Measurements from ENCODE around the gene GRID2. TPM values are rescaled to one million over a fixed set of nuclear protein-coding genes. Genes with fewer than 3 reads are reported as not detected.

GRID2 gene
- total RNA-seq, 1 experiment from 2014 or later, result not detected

DNA sequence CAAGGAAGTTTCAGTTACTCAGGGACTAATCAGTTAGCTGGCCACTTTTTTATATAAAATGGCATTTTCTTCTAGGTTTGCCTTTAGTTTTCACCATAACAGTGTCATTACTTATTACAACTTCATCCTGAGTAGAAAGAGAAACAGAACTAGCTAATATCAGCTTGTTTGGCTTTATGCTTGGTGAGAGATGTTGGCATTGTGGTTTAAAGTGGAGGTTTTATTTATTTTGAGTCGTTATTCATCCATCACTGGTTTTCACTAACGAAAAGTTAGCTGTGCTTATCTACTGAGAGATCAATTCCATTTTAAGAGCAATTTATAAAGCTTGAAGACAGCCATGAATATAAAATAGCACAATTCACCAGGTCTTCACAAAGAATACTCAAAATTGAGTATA is 714.5 kb downstream of the GRID2 start:
- ChIA-PET POLR2A (interaction anchor here (0.6 kb wide), 1 partner anchor 16 kb away, joined by 3 read pairs; no protein-coding TSS in a partner anchor), CTCF (interaction anchor here (0.6 to 1.2 kb wide), 2 partner anchors 13 to 1979 kb away, joined by 4 read pairs; no protein-coding TSS in a partner anchor)
- H3K4me3 Mint-ChIP-seq (ENCODE audit: unreplicated experiment), result no peak overlapping the region
- no peaks in the 10 kb centered on the region for H3K27me3 Mint-ChIP-seq (ENCODE audit: insufficient read depth, unreplicated experiment)
- no peaks in the 10 kb centered on the region for H3K9me3 Mint-ChIP-seq (ENCODE audit: unreplicated experiment)
- TF ChIP-seq, protein P1, sequence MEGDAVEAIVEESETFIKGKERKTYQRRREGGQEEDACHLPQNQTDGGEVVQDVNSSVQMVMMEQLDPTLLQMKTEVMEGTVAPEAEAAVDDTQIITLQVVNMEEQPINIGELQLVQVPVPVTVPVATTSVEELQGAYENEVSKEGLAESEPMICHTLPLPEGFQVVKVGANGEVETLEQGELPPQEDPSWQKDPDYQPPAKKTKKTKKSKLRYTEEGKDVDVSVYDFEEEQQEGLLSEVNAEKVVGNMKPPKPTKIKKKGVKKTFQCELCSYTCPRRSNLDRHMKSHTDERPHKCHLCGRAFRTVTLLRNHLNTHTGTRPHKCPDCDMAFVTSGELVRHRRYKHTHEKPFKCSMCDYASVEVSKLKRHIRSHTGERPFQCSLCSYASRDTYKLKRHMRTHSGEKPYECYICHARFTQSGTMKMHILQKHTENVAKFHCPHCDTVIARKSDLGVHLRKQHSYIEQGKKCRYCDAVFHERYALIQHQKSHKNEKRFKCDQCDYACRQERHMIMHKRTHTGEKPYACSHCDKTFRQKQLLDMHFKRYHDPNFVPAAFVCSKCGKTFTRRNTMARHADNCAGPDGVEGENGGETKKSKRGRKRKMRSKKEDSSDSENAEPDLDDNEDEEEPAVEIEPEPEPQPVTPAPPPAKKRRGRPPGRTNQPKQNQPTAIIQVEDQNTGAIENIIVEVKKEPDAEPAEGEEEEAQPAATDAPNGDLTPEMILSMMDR (IDR thresholded peaks at IDR 0.05; ENCODE audit: unreplicated experiment), result no peak
- no peak for DNase-seq (ENCODE audit: unreplicated experiment)
- intact Hi-C loops (cut with micrococcal nuclease), result no loop called here
- no peaks in the 10 kb centered on the region for H3K36me3 Mint-ChIP-seq (ENCODE audit: insufficient read depth, unreplicated experiment)
- H3K4me1 Mint-ChIP-seq (ENCODE audit: insufficient read depth, unreplicated experiment), result no peaks in the 10 kb centered on the region
- H3K27ac Mint-ChIP-seq (ENCODE audit: low read depth, unreplicated experiment), result no peak overlapping the region
- no TSS peak for BruUV-seq (replicated peaks)

DNA sequence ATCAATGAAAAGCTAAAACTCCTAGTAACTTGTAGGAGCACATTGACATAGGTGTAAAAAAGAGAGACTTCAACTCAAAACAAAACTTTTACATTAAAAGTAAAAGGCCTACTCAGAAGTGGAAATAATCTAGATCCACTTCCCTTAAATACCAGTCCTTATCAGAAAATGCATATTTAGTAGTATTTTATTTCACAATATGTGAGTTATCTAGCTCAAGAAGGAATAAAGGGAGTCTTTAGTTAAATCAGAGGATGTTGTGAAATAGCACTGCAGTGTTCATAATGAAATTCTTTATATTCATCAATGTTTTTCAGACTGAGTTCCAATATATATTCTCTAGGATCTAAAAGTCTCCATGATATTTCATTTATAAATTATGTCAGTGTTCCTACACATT is 715.0 kb downstream of the GRID2 start:
- no TSS peak for BruUV-seq (replicated peaks)

DNA sequence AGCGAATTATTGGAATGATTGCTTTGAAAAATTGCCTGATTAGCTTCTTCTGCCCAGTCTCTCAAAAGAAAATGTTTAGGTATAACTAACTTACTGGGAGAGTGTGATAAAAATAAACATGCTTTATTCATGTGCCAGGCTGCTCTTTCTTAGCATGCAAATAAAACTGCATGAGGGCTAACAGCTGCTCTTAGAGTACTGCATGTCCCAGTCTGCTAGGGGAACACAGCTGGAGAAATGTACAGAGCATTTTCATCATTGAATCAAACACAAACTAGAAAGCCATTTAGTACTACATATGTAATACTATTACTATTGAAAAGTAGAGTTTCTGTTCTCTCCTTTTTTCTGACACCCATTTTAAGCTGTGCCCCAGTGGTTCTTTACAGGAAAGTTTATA is 726.0 kb downstream of the GRID2 start:
- no peaks in the 10 kb centered on the region for H3K27me3 Mint-ChIP-seq (ENCODE audit: insufficient read depth, unreplicated experiment)
- no peak for DNase-seq (ENCODE audit: unreplicated experiment)
- no peak overlapping the region for H3K4me3 Mint-ChIP-seq (ENCODE audit: unreplicated experiment)
- BruUV-seq (replicated peaks), result no TSS peak
- H3K36me3 Mint-ChIP-seq (ENCODE audit: insufficient read depth, unreplicated experiment), result no peaks in the 10 kb centered on the region
- H3K9me3 Mint-ChIP-seq (ENCODE audit: unreplicated experiment), result peaks cover 22% of the 10 kb centered on the region
- TF ChIP-seq, protein P1 (IDR thresholded peaks at IDR 0.05; ENCODE audit: unreplicated experiment), result no peak
- ChIA-PET CTCF (no interaction called here), POLR2A (interaction anchor here (0.6 to 0.8 kb wide), 3 partner anchors 27 to 627 kb away, joined by 3 to 4 read pairs (median 4); no protein-coding TSS in a partner anchor)
- H3K27ac Mint-ChIP-seq (ENCODE audit: low read depth, unreplicated experiment), result no peak overlapping the region
- intact Hi-C loops (cut with micrococcal nuclease), result no loop called here
- H3K4me1 Mint-ChIP-seq (ENCODE audit: insufficient read depth, unreplicated experiment), result peaks cover 14% of the 10 kb centered on the region

More for the DNA sequence above, 715.0 kb downstream of the GRID2 start:
- CTCF ChIA-PET, result interaction anchor here (1.2 kb wide), 1 partner anchor 12 kb away, joined by 4 read pairs; no protein-coding TSS in a partner anchor
- POLR2A ChIA-PET, result no interaction called here
- no peaks in the 10 kb centered on the region for H3K36me3 Mint-ChIP-seq (ENCODE audit: insufficient read depth, unreplicated experiment)
- TF ChIP-seq, protein P1 (IDR thresholded peaks at IDR 0.05; ENCODE audit: unreplicated experiment), result no peak
- H3K4me1 Mint-ChIP-seq (ENCODE audit: insufficient read depth, unreplicated experiment), result no peaks in the 10 kb centered on the region
- no peaks in the 10 kb centered on the region for H3K27me3 Mint-ChIP-seq (ENCODE audit: insufficient read depth, unreplicated experiment)
- H3K9me3 Mint-ChIP-seq (ENCODE audit: unreplicated experiment), result no peaks in the 10 kb centered on the region
- DNase-seq (ENCODE audit: unreplicated experiment), result no peak
- no peak overlapping the region for H3K4me3 Mint-ChIP-seq (ENCODE audit: unreplicated experiment)
- intact Hi-C loops (cut with micrococcal nuclease), result no loop called here
- no peak overlapping the region for H3K27ac Mint-ChIP-seq (ENCODE audit: low read depth, unreplicated experiment)

DNA sequence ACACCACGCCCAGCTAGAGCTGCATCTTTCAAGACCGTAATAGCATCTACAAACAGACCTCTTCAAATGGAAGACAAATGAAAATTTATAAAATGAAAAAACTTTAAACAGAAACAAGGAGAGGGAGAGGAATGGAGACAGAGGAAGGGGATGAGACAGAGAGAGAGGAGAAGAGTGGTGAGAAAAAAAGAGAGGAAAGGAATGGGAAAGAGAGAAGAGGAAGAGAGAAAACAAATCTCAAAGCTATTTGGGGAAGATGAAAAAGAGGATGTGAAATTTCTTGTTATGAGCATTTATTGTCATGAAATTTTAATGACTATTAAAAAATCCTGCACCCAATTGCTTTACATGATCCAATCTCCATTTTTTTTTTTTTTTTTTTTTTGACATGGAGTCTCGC is 726.9 kb downstream of the GRID2 start:
- Mint-ChIP-seq H3K27me3 (ENCODE audit: insufficient read depth, unreplicated experiment) (no peaks in the 10 kb centered on the region), H3K36me3 (ENCODE audit: insufficient read depth, unreplicated experiment) (no peaks in the 10 kb centered on the region), H3K4me3 (ENCODE audit: unreplicated experiment) (no peak overlapping the region), H3K9me3 (ENCODE audit: unreplicated experiment) (peaks cover 22% of the 10 kb centered on the region), H3K4me1 (ENCODE audit: insufficient read depth, unreplicated experiment) (peaks cover 14% of the 10 kb centered on the region), H3K27ac (ENCODE audit: low read depth, unreplicated experiment) (peak overlapping the region; percentile 5)
- POLR2A ChIA-PET, result interaction anchor here (0.8 kb wide), 1 partner anchor 41 kb away, joined by 4 read pairs; no protein-coding TSS in a partner anchor
- DNase-seq (ENCODE audit: unreplicated experiment), result no peak
- CTCF ChIA-PET, result interaction anchor here (0.6 to 1.0 kb wide), 3 partner anchors 12 to 368 kb away, joined by 3 to 5 read pairs (median 4); no protein-coding TSS in a partner anchor
- TF ChIP-seq, protein P1 (IDR thresholded peaks at IDR 0.05; ENCODE audit: unreplicated experiment), result no peak
- no TSS peak for BruUV-seq (replicated peaks)
- intact Hi-C loops (cut with micrococcal nuclease), result no loop called here

Measured in MCF 10A (cell line).